K562 (cell line): ENCODE results near the gene SLC16A10. TPM values are rescaled to one million over a fixed set of nuclear protein-coding genes. Genes with fewer than 3 reads are reported as not detected.
A peak's percentile ranks its signal among the peaks of the same experiment; 100 is the strongest.

Experiments
- ATAC-seq: fragments of 200-7000 bp; cut with Tn5 transposase; 3 replicates; pipeline ENCODE4 v1.9.1; 2020; ENCODE audit warnings: moderate library complexity
- BruUV-seq: library from RNA; stranded (reverse); fragments of 400-500 nt; replicated peaks from 2 replicates; lab custom pipeline; 2021; lab: Mats Ljungman, UMichigan
- CTCF ChIA-PET: fragments of 300-600 bp; formaldehyde crosslinking; extraction: SDS; loops from one replicate; lab custom pipeline; 2021; ENCODE audit warnings: low intra/inter-chr PET ratio; lab: Yijun Ruan, JAX
- POLR2A ChIA-PET: fragments of 300-600, 350-650 bp; sonication (Branson Sonifier 250); formaldehyde crosslinking; extraction: SDS; loops from one replicate; lab custom pipeline; 2021; ENCODE audit warnings: antibody characterized with exemption, inconsistent platforms; lab: Yijun Ruan, JAX
- DNase-seq, 4 experiments: peaks; one replicate each; pipeline versions ENCODE4 v3.0.0 to v3.0.0-alpha.2; 2011 to 2018; ENCODE audit warnings: low spot score in 3 of 4, mixed read lengths in 3 of 4; ENCODE audit errors: extremely low read depth in 1 of 4
- FAIRE-seq: peaks from 2 replicates; lab custom pipeline; 2011; peaks lifted over from hg19 to GRCh38; lab: Jason Lieb, UNC
- H2AFZ ChIP-seq: 2 replicates; pipeline ENCODE4 v1.6.0; 2011; ENCODE audit warnings: low read depth, low read length, control low read depth, inconsistent platforms
- H3K27ac ChIP-seq: fragments of 200-600 bp; 3 replicates; pipeline ENCODE4 v1.8.0; 2011; ENCODE audit warnings: low read depth, mild to moderate bottlenecking, control low read depth, inconsistent platforms, low read length, moderate library complexity, mixed read lengths; ENCODE audit errors: extremely low read depth
- H3K27me3 ChIP-seq, 2 experiments: fragments of 300-600 bp in 1 of 2; 2 replicates in 1 of 2; 3 replicates in 1 of 2; pipeline versions ENCODE4 v1.6.0 to v1.8.0; 2011; ENCODE audit warnings: inconsistent platforms in 2 of 2, low read length in 2 of 2, mild to moderate bottlenecking in 1 of 2, mixed read lengths in 1 of 2, moderate library complexity in 1 of 2; ENCODE audit not compliant: control insufficient read depth in 2 of 2, insufficient read depth in 2 of 2
- H3K36me3 ChIP-seq: fragments of 300-600 bp; 3 replicates; pipeline ENCODE4 v1.8.0; 2011; ENCODE audit warnings: mild to moderate bottlenecking, low read length, inconsistent platforms; ENCODE audit not compliant: control insufficient read depth, insufficient read depth
- H3K4me1 ChIP-seq, 2 experiments: fragments of 200-600 bp in 1 of 2; replicated peaks in 1 of 2; 2 replicates in 1 of 2; 3 replicates in 1 of 2; pipeline versions ENCODE4 v1.5.1 to v1.8.0; 2011; ENCODE audit warnings: inconsistent platforms in 2 of 2, low read length in 2 of 2, mild to moderate bottlenecking in 1 of 2, mixed read lengths in 1 of 2, moderate library complexity in 1 of 2; ENCODE audit not compliant: control insufficient read depth in 2 of 2, insufficient read depth in 2 of 2
- H3K4me2 ChIP-seq: 2 replicates; pipeline ENCODE4 v1.6.1; 2011; ENCODE audit warnings: low read length, control low read depth, inconsistent platforms, mixed read lengths; ENCODE audit not compliant: insufficient read depth
- H3K4me3 ChIP-seq: fragments of 200-600 bp; sonication (generic), shearing (Covaris generic); 2 replicates; pipeline ENCODE4 v1.5.1; 2016; ENCODE audit warnings: control low read depth, inconsistent platforms
- H3K79me2 ChIP-seq: fragments of 200-600 bp; 3 replicates; pipeline ENCODE4 v1.8.0; 2011; ENCODE audit warnings: low read length, inconsistent platforms; ENCODE audit not compliant: control insufficient read depth, insufficient read depth
- H3K9ac ChIP-seq, 2 experiments: 2 replicates each; pipeline versions ENCODE4 v1.6.0 to v1.6.1; 2011; ENCODE audit warnings: low read depth in 2 of 2, low read length in 2 of 2, control low read depth in 1 of 2, inconsistent platforms in 1 of 2, mild to moderate bottlenecking in 1 of 2, mixed read lengths in 1 of 2; ENCODE audit not compliant: insufficient read depth in 1 of 2
- H3K9me1 ChIP-seq: one replicate; pipeline ENCODE4 v1.6.0; 2011; ENCODE audit warnings: inconsistent platforms, mild to moderate bottlenecking, low read length, moderate library complexity; ENCODE audit not compliant: control insufficient read depth, insufficient read depth
- H3K9me3 ChIP-seq: replicated peaks from 2 replicates; pipeline ENCODE4 v1.5.1; 2011; ENCODE audit warnings: low read depth, low read length, inconsistent platforms; ENCODE audit not compliant: control insufficient read depth, insufficient read depth
- H4K20me1 ChIP-seq: replicated peaks from 2 replicates; pipeline ENCODE4 v1.6.1; 2011; ENCODE audit warnings: low read length, inconsistent platforms, mixed read lengths; ENCODE audit not compliant: control insufficient read depth, insufficient read depth
- ATF6 ChIP-seq: sonication (generic); formaldehyde crosslinking; IDR thresholded peaks from 2 replicates; pipeline ENCODE4 v1.4.0; 2020; ENCODE audit warnings: mild to moderate bottlenecking, missing genetic modification reagents
- CEBPG ChIP-seq, 3 experiments: fragments of 200-800 bp in 1 of 3; sonication (Bioruptor generic) in 1 of 3; sonication (generic) in 1 of 3; formaldehyde crosslinking in 1 of 3; IDR thresholded peaks in 2 of 3; conservative IDR thresholded peaks in 1 of 3; 2 replicates each; pipeline versions ENCODE4 v1.6.1 to v1.8.0; 2016 to 2022; ENCODE audit warnings: missing compliant biosample characterization in 2 of 3, missing genetic modification characterization in 2 of 3, mild to moderate bottlenecking in 1 of 3, missing genetic modification reagents in 1 of 3
- CHD4 ChIP-seq: fragments of 200-600 bp; sonication (generic); IDR thresholded peaks from 3 replicates; pipeline ENCODE4 v1.6.1; 2012; ENCODE audit warnings: low read depth, mild to moderate bottlenecking, mixed read lengths, low read length, inconsistent platforms; ENCODE audit not compliant: insufficient read depth, insufficient replicate concordance, poor library complexity, severe bottlenecking
- GABPB1 ChIP-seq: sonication (generic); formaldehyde crosslinking; IDR thresholded peaks from 2 replicates; pipeline ENCODE4 v1.8.0; 2022; ENCODE audit warnings: mild to moderate bottlenecking, missing genetic modification reagents
- HLTF ChIP-seq: fragments of 450-650 bp; IDR thresholded peaks from 2 replicates; pipeline ENCODE4 v1.6.1; 2016
- MAFF ChIP-seq: IDR thresholded peaks from 2 replicates; pipeline ENCODE4 v1.6.1; 2012; ENCODE audit warnings: low read length, improper control_type of control experiment
- MAFK ChIP-seq: IDR thresholded peaks from 2 replicates; pipeline ENCODE4 v1.6.1; 2011; ENCODE audit warnings: low read length, improper control_type of control experiment
- MTA3 ChIP-seq: fragments of 450-650 bp; formaldehyde crosslinking; IDR thresholded peaks from 2 replicates; pipeline ENCODE4 v1.6.1; 2017; ENCODE audit warnings: mild to moderate bottlenecking, borderline replicate concordance
- PURB ChIP-seq: sonication (generic); formaldehyde crosslinking; IDR thresholded peaks from 2 replicates; pipeline ENCODE4 v1.9.0; 2021; ENCODE audit warnings: low read depth, mild to moderate bottlenecking, missing genetic modification reagents
- RBBP5 ChIP-seq: fragments of 200-600 bp; sonication (generic); IDR thresholded peaks from 2 replicates; pipeline ENCODE4 v1.6.1; 2012; ENCODE audit warnings: borderline replicate concordance, mild to moderate bottlenecking, low read length, control low read depth, inconsistent platforms; ENCODE audit not compliant: insufficient read depth, poor library complexity, severe bottlenecking
- RUNX1 ChIP-seq: sonication (generic); IDR thresholded peaks from 2 replicates; pipeline ENCODE4 v1.6.1; 2016; ENCODE audit warnings: antibody characterized with exemption, low read depth
- SIRT6 ChIP-seq: IDR thresholded peaks from one replicate; pipeline ENCODE4 v1.6.1; 2012; ENCODE audit warnings: low read depth, mild to moderate bottlenecking, control low read depth, inconsistent platforms, low read length, moderate library complexity
- SLC30A9 ChIP-seq: fragments of 250-450 bp; sonication (Bioruptor Pico); IDR thresholded peaks from 2 replicates; pipeline ENCODE4 v1.8.0; 2022; ENCODE audit warnings: mild to moderate bottlenecking, moderate library complexity
- SRSF1 ChIP-seq: fragments of 200-400 bp; formaldehyde crosslinking; IDR thresholded peaks from 2 replicates; pipeline ENCODE4 v1.6.1; 2017; ENCODE audit warnings: mild to moderate bottlenecking, low read depth, low read length, moderate library complexity
- THAP7 ChIP-seq: fragments of 250-450 bp; sonication (Bioruptor Pico); IDR thresholded peaks from 2 replicates; pipeline ENCODE4 v1.5.0; 2021
- ZBTB17 ChIP-seq: fragments of 450-650 bp; formaldehyde crosslinking; IDR thresholded peaks from 2 replicates; pipeline ENCODE4 v1.4.0; 2020; ENCODE audit warnings: mild to moderate bottlenecking
- ZC3H4 ChIP-seq: sonication (generic); formaldehyde crosslinking; IDR thresholded peaks from 2 replicates; pipeline ENCODE4 v1.9.0; 2021; ENCODE audit warnings: missing genetic modification reagents, borderline replicate concordance
- ZNF24 ChIP-seq: fragments of 450-650 bp; IDR thresholded peaks from 2 replicates; pipeline ENCODE4 v1.6.1; 2016
- ZNF316 ChIP-seq: fragments of 450-650 bp; IDR thresholded peaks from 2 replicates; pipeline ENCODE4 v1.6.1; 2016
- ZNF780A ChIP-seq: fragments of 250-450 bp; sonication (Bioruptor Pico); IDR thresholded peaks from 2 replicates; pipeline ENCODE4 v1.5.0; 2021; ENCODE audit warnings: mild to moderate bottlenecking
- WGBS: fragments of 100-300 bp; shearing (Covaris generic); methylation state at CpG from one replicate; pipeline ENCODE4 v1.1.6; 2016; ENCODE audit warnings: low coverage, mixed read lengths; ENCODE audit not compliant: insufficient coverage; ENCODE audit errors: missing lambda C conversion rate; 5-methylcytosine and 5-hydroxymethylcytosine counted together
- in situ Hi-C: fragments of 300-500 bp; cut with MboI; formaldehyde crosslinking; loops from 4 replicates; pipeline ENCODE4 v1.15.0; 2018; ENCODE audit warnings: inconsistent platforms, mixed read lengths
- intact Hi-C: fragments of 100-400 bp; cut with micrococcal nuclease; formaldehyde crosslinking; loops from 2 replicates; pipeline ENCODE4 v1.14.2; 2022
- polyA plus RNA-seq, 8 experiments: library from polyadenylated mRNA; depleted of rRNA in 4 of 8; stranded (reverse) in 5 of 8; unstranded in 3 of 8; fragments of >200 nt; fragmentation: Nextera tagmentation in 2 of 8; fragmentation: Illumina TruSeq in 1 of 8; extraction: Ambion mirVana in 2 of 8; extraction: Trizol in 1 of 8; gene quantifications; 2 replicates each; pipeline versions ENCODE4 v1.2.1 to v1.2.3, GENCODE V29; 2011 to 2014; ENCODE audit warnings: inconsistent platforms in 1 of 8, missing spikeins in 1 of 8
- total RNA-seq, 7 experiments: library from RNA; depleted of rRNA in 6 of 7; stranded (reverse); fragments of >200 nt in 6 of 7; fragmentation: Illumina TruSeq in 2 of 7; extraction: Trizol in 2 of 7; gene quantifications; 2 replicates each; pipeline versions ENCODE4 v1.2.1 to v1.2.3, GENCODE V29; 2011 to 2021; ENCODE audit warnings: low replicate concordance in 1 of 7

The SLC16A10 gene
- total and polyA plus RNA-seq, 9 of the 15 experiments (the other 6 are each of a cell fraction or from before 2014, with no cell fraction given): 0.02 to 0.54 (median 0.24) TPM; not detected in 4

- TF ChIP-seq THAP7 (CRISPR knock-in tag): no peak
- no peak for TF ChIP-seq MTA3
- no peak for TF ChIP-seq RBBP5
- no peak for TF ChIP-seq SIRT6
- TF ChIP-seq ZNF24: no peak
- TF ChIP-seq SLC30A9: no peak
Measured at GRCh38 chr6:111110036-111110435, 22.7 kb downstream of the SLC16A10 start (continued).

- Histone ChIP-seq H3K79me2 (no peaks in the 10 kb centered on the region), H3K36me3 (no peaks in the 10 kb centered on the region), H3K4me1 (no peaks in the 10 kb centered on the region; a peak in 1 of 5 replicates), H3K9ac (no peak overlapping the region), H4K20me1 (no peaks in the 10 kb centered on the region), H3K27me3 (peaks cover 0 to 11% of the 10 kb centered on the region in 2 experiments; a peak in 4 of 5 replicates), H3K9me3 (no peaks in the 10 kb centered on the region), H3K4me2 (no peak overlapping the region), H3K9me1 (no peaks in the 10 kb centered on the region), H3K27ac (no peak overlapping the region), H3K4me3 (no peak overlapping the region), H2AFZ (no peak overlapping the region)
- in situ Hi-C loops: no loop called here
- ATAC-seq (peak; percentile 38; the same call in 1 of the 3 replicates), DNase-seq (peak in 1 of 4 experiments; percentile 20), FAIRE-seq (no peak)
- no TSS peak for BruUV-seq
- ChIA-PET POLR2A (interaction anchor here (1.5 kb wide), 1 partner anchor 14 kb away, joined by 3 read pairs; no protein-coding TSS in a partner anchor), CTCF (no interaction called here)
- WGBS: 0% methylated on average over 7 of the region's 7 CpGs
- intact Hi-C loops: no loop called here
- TF ChIP-seq ATF6 (no peak), ZBTB17 (CRISPR knock-in tag) (no peak), MAFK (peak; percentile 95), HLTF (no peak), ZNF780A (CRISPR knock-in tag) (no peak), PURB (no peak), MAFF (peak; percentile 95), GABPB1 (CRISPR knock-in tag) (no peak), ZC3H4 (CRISPR knock-in tag) (no peak), CHD4 (no peak), RUNX1 (no peak), ZNF316 (peak; percentile 98), SRSF1 (no peak), CEBPG (CRISPR knock-in tag; IDR thresholded peaks at IDR 0.05) (no peak), CEBPG (tag; conservative IDR thresholded peaks at IDR 0.05 in 1 of 2, IDR thresholded peaks at IDR 0.05 in 1 of 2) (no peak)
Measured at GRCh38 chr6:111113336-111114086, 26.2 kb downstream of the SLC16A10 start.
